ENCODE data around the gene SMIM29. TPM values are rescaled to one million over a fixed set of nuclear protein-coding genes. Genes with fewer than 3 reads are reported as not detected.

The SMIM29 gene
- polyA plus RNA-seq, 3 donors: 9.6 to 14.4 (median 12.2) TPM

DNA sequence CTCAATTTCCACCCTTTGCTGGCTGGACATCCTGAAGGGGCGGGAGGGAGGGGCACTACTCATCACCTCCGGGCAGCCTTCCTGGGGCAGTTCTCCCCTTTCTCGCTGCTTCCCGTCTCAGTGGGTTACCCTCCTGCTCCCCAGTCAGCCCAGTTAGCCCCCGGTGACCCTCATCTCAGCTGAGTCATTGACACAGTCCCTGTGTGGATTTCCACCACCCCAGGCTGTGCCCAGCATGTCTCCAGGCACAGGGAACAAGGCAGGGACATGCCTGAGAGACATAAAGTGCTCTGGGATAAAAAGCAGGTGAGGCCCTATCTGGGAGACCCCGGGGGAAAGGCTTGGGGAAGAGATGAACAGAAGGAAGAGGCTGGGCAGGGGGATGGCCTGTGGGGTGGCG lies 42.1 kb downstream of the SMIM29 start:
- DNase-seq (ENCODE audit: extremely low read depth in 1 of 11, low read depth in 9 of 11, low spot score in 4 of 11): no peak

DNA sequence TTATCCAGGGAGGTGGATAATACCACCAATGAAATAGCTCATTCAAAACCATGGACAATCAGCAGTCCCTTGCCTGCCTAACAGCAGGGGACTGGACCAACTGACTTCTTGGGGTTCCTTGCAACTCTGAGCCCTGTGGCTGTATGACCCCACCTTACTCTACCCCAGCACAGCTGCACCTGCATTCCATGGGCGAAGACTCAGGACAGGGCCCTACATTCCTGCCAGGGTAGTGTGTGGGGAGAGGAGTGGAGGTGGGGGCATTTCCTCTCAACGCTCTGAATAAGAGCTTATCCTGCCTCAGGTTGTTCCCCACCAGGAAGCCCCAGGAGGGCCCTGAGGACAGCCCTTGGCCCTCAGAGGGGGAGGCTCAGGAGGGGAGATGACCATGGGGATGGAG lies 42.9 kb downstream of the SMIM29 start:
- DNase-seq (ENCODE audit: extremely low read depth in 1 of 11, low read depth in 9 of 11, low spot score in 4 of 11): no peak

DNA sequence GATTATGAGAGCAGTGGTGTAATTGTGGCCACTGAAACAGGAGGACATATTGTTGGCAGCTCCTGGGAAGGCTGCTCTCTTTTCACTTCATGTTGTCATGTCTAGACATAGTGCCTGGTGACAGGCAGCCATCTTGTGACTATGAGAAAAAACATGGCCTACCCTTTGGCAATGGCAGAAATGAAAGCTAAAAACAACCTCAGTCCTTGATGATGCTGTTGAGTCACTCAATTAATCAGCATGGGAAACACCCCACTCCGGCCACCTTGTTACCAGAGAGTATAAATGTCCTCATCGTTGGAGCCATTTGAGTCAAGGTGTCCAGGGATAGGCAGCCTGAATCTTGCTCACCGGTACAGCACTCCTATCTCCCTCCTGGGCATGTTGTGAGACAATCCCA lies 43.3 kb downstream of the SMIM29 start:
- DNase-seq (ENCODE audit: extremely low read depth in 1 of 11, low read depth in 9 of 11, low spot score in 4 of 11): no peak

DNA sequence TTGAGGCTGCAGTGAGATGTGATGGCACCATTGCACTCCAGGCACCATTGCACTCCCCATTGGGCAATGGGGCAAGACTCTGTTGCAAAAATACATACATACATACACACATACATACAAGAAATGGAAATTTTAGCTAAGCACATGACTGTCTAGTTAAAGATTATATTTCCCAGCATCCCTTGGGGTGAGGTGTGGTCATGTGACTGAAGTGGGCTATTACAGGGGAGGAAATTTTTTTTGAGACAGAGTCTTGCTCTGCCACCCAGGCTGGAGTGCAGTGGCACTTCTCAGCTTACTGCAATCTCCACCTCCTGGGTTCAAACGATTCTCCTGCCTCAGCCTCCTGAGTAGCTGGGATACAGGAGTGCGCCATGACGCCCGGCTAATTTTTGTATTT lies 44.1 kb downstream of the SMIM29 start:
- DNase-seq (ENCODE audit: extremely low read depth in 1 of 11, low read depth in 9 of 11, low spot score in 4 of 11): no peak

DNA sequence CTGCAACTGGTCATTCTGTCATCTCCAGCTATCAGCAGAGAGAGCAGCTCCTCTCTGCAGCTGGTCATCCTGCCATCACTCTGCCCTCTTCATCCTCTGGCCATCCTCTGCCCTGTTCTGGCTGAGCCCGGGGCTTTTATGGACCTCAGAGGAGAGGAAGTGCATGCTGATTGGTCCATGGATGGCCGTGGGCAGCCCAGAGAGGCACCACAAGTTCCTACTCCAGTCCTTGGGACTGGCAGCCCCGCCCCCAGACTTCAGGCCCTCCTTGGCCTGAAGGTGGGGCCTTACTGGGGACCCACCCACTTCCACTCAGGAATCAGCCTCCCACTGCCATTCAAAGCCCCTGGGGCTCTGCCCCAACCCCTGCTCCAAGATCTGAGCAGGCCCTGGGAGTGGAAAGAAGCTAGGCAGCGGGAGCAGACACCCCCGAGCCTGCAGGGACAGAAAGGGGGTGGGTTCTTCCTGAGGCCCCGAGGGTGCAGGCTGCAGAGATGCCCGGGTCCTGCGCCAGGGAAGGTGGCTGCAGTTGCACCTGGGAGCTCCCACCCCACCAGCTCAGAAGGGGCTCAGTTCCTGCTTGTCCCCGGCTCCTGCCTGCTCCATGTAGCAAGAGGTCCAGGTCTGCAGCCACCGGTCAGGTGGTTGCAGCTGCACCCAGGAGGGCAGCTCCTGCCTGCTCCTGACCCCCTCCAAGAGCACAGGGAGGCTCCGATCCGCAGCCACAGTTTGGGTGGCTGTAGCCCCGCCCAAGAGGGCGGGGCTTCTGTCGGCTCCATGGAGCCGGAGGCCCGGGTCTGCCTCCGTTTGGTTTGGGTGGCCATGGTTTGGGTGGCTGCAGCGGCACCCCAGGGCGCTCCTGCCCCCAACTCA lies 46.2 kb downstream of the SMIM29 start:
- DNase-seq (ENCODE audit: extremely low read depth in 1 of 11, low read depth in 9 of 11, low spot score in 4 of 11): no peak

DNA sequence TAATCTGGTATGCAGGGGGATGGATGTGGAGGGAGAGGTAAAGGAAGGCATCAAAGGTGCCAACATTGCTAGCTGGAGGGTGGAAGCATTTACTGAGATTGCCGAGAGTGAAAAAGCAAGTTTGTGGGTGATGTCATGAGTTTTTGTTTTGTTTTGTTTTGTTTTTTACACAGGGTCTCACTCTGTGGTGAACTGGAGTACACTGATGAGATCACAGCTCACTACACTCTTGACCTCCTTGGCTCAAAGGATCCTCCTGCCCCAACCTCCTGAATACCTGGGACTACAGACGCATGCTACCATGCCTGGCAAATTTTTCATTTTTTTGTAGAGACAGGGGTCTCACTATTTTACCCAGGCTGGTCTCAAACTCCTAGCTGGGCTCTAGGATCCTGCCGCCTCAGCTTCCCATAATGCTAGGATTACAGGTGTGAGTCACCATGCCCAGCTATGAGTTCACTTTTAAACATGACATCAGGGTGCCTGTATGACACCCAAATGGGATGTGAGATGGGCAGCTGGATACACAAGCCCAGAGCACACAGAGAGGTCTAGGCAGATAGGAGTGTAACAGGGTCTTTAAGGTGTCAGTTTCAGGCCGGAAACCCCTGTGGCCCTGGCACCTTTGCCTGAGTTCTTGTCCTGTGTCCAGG lies 47.2 kb downstream of the SMIM29 start:
- no peak for DNase-seq (ENCODE audit: extremely low read depth in 1 of 11, low read depth in 9 of 11, low spot score in 4 of 11)

DNA sequence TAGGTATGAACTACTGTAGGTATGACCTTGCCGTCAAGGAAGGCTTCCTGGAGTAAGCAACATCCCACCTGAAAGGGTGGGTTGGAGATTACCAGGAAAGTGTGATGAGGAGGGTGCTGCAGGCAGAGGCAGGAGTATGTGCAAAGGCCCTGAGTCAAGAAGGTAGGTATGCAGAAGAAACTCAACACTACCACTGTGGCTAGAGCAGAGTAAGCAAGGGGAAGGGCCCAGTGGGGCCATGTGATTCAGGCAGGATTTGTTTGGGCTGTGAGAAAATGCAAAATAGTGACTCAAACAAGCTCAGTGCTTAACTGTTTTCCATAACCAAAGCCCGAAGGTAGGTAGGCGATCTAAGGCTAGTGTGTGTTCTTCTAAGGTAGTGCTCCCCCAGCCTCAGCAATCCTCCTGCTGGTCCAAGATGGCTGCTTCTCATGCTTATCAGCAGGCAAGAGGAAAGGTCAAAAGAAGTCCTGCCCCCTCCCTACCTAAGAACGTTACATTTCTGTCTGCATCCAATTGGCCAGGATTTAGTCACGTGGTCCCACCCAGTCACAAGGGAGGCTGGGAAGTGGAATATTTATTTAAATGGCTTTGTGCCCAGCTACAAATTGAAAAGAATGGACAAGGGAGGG lies 48.4 kb downstream of the SMIM29 start:
- no peak for DNase-seq (ENCODE audit: extremely low read depth in 1 of 11, low read depth in 9 of 11, low spot score in 4 of 11)

DNA sequence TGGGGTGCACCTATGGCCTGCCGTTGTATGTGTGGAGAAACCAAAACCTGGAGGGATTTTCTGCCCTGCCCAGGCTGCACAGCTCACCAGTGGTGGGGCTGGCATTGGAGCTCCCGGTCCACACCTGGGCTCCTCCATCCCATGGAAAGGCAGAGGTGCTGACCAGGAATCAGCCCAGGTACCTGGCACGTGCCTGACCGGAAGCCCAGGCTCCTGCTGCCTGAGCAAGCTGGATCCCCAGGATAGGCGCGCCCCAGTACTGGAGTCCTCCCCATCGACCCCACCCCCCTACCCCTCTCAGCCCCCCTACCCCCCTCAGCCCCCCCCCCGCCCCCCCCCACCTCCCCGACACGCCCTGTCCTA lies 52.0 kb downstream of the SMIM29 start:
- DNase-seq (ENCODE audit: extremely low read depth in 1 of 11, low read depth in 9 of 11, low spot score in 4 of 11): no peak

Other genes starting within 250 kb of the SMIM29 start
- under 1 TPM; 0.53 to 0.74 (median 0.53) TPM for gene GRM4, start 102.9 kb downstream of the SMIM29 start, polyA plus RNA-seq (ENCODE audit: insufficient read length in 3 of 3)
- 100 to 1,000 TPM; 102 to 154 (median 126) TPM for gene HMGA1, start 12.1 kb downstream of the SMIM29 start, polyA plus RNA-seq (ENCODE audit: insufficient read length in 3 of 3)
- gene NUDT3, start 143.7 kb upstream of the SMIM29 start, polyA plus RNA-seq (ENCODE audit: insufficient read length in 3 of 3): 10 to 100 TPM; 12.6 to 22.0 (median 21.6) TPM
- 1,000 to 10,000 TPM; 1,231 to 1,439 (median 1,257) TPM for gene RPS10, start 177.1 kb upstream of the SMIM29 start, polyA plus RNA-seq (ENCODE audit: insufficient read length in 3 of 3)
- gene PACSIN1, start 217.1 kb upstream of the SMIM29 start, polyA plus RNA-seq (ENCODE audit: insufficient read length in 3 of 3): 1 to 10 TPM in 1 of 3 donors, under 1 TPM in 2; 0.78 to 1.2 (median 0.92) TPM